Activated T-cell treated with anti-CD3 and anti-CD28 coated beads, Interleukin-2, amount 50 U/mL, for 4 hours (primary cell): Measurements from ENCODE around the gene NOLC1. TPM values are rescaled to one million over a fixed set of nuclear protein-coding genes. Genes with fewer than 3 reads are reported as not detected.
"Not testable (repeated sequence)": the region's sequence is repeated elsewhere in the genome, so short reads cannot be mapped to it uniquely, and the experiment has no call there.

Source experiments
- ATAC-seq, 2 donors: fragments of 200-7000 bp; cut with Tn5 transposase; one replicate each; pipeline ENCODE4 v1.10.0; 2021
- DNase-seq: peaks from one replicate; pipeline ENCODE4 v3.0.0-alpha.2; 2020
- H3K27me3 Mint-ChIP-seq: one replicate; pipeline ENCODE4 v1.8.0; 2021; ENCODE audit warnings: low read depth, mixed read lengths
- H3K36me3 Mint-ChIP-seq: one replicate; pipeline ENCODE4 v1.8.0; 2022; ENCODE audit warnings: mixed read lengths; ENCODE audit not compliant: insufficient read depth
- H3K4me1 Mint-ChIP-seq: one replicate; pipeline ENCODE4 v1.8.0; 2021; ENCODE audit warnings: low read depth, mixed read lengths
- H3K4me3 Mint-ChIP-seq: one replicate; pipeline ENCODE4 v1.8.0; 2021; ENCODE audit warnings: mild to moderate bottlenecking, moderate library complexity, mixed read lengths
- H3K9me3 Mint-ChIP-seq: one replicate; pipeline ENCODE4 v1.8.0; 2021; ENCODE audit warnings: mixed read lengths
- total RNA-seq, 3 donors: library from RNA; stranded (reverse); gene quantifications; one replicate each; pipeline ENCODE4 v1.2.1, GENCODE V29; 2021

NOLC1 gene
- total RNA-seq, 3 donors from 2014 or later = 451 to 523 (median 461) TPM

GRCh38 chr10:102159051-102159597 lies 6.9 kb downstream of the NOLC1 start:
- Mint-ChIP-seq H3K4me3 (no peak overlapping the region), H3K27me3 (no peaks in the 10 kb centered on the region), H3K4me1 (peaks cover 27% of the 10 kb centered on the region), H3K9me3 (no peaks in the 10 kb centered on the region), H3K36me3 (peaks cover 68% of the 10 kb centered on the region)
- DNase-seq (no peak), ATAC-seq (no peak)

- DNase-seq = no peak
- Mint-ChIP-seq H3K36me3 (peaks cover 64% of the 10 kb centered on the region), H3K9me3 (no peaks in the 10 kb centered on the region), H3K4me3 (no peak overlapping the region), H3K27me3 (no peaks in the 10 kb centered on the region), H3K4me1 (peaks cover 20% of the 10 kb centered on the region)
- ATAC-seq = peak in 1 of 2 donors; percentile 7
Observed at GRCh38 chr10:102159831-102160230, 7.6 kb downstream of the NOLC1 start.

GRCh38 chr10:102163342-102163989 lies 11.3 kb downstream of the NOLC1 start:
- DNase-seq (no peak), ATAC-seq (no peak)
- Mint-ChIP-seq H3K36me3 (peaks cover 35% of the 10 kb centered on the region), H3K4me1 (no peaks in the 10 kb centered on the region), H3K9me3 (no peaks in the 10 kb centered on the region), H3K27me3 (no peaks in the 10 kb centered on the region), H3K4me3 (no peak overlapping the region)

GRCh38 chr10:102167861-102168260 lies 15.7 kb downstream of the NOLC1 start:
- H3K4me1 Mint-ChIP-seq = peaks cover 4% of the 10 kb centered on the region
- no peaks in the 10 kb centered on the region for H3K27me3 Mint-ChIP-seq
- DNase-seq (no peak), ATAC-seq (no peak)
- H3K4me3 Mint-ChIP-seq = no peak overlapping the region
- H3K36me3 Mint-ChIP-seq = peaks cover 9% of the 10 kb centered on the region
- no peaks in the 10 kb centered on the region for H3K9me3 Mint-ChIP-seq

GRCh38 chr10:102170602-102171001 lies 18.4 kb downstream of the NOLC1 start:
- DNase-seq = no peak
- no peak for ATAC-seq
- Mint-ChIP-seq H3K36me3 (peaks cover under 1% of the 10 kb centered on the region), H3K27me3 (no peaks in the 10 kb centered on the region), H3K4me3 (no peak overlapping the region), H3K4me1 (peaks cover 4% of the 10 kb centered on the region), H3K9me3 (no peaks in the 10 kb centered on the region)

GRCh38 chr10:102172288-102172687 lies 20.1 kb downstream of the NOLC1 start:
- DNase-seq (no peak), ATAC-seq (no peak)
- no peaks in the 10 kb centered on the region for H3K9me3 Mint-ChIP-seq
- H3K4me3 Mint-ChIP-seq = no peak overlapping the region
- H3K36me3 Mint-ChIP-seq = no peaks in the 10 kb centered on the region
- H3K4me1 Mint-ChIP-seq = peaks cover 4% of the 10 kb centered on the region
- no peaks in the 10 kb centered on the region for H3K27me3 Mint-ChIP-seq

- H3K36me3 Mint-ChIP-seq = no peaks in the 10 kb centered on the region
- ATAC-seq = no peak
Observed at GRCh38 chr10:102175415-102175814, 23.2 kb downstream of the NOLC1 start.

GRCh38 chr10:102184606-102185005 lies 32.4 kb downstream of the NOLC1 start:
- ATAC-seq (no peak), DNase-seq (no peak)
- Mint-ChIP-seq H3K9me3 (peaks cover 4% of the 10 kb centered on the region), H3K4me3 (no peak overlapping the region), H3K4me1 (peaks cover 15% of the 10 kb centered on the region), H3K27me3 (no peaks in the 10 kb centered on the region), H3K36me3 (no peaks in the 10 kb centered on the region)

More at GRCh38 chr10:102175415-102175814, 23.2 kb downstream of the NOLC1 start:
- H3K4me3 Mint-ChIP-seq = no peak overlapping the region
- no peak for DNase-seq
- H3K9me3 Mint-ChIP-seq = no peaks in the 10 kb centered on the region
- H3K4me1 Mint-ChIP-seq = no peaks in the 10 kb centered on the region
- H3K27me3 Mint-ChIP-seq = no peaks in the 10 kb centered on the region

GRCh38 chr10:102185272-102185671 lies 33.1 kb downstream of the NOLC1 start:
- DNase-seq = no peak
- no peak for ATAC-seq
- Mint-ChIP-seq H3K4me1 (peaks cover 17% of the 10 kb centered on the region), H3K36me3 (no peaks in the 10 kb centered on the region), H3K9me3 (peaks cover 4% of the 10 kb centered on the region), H3K27me3 (no peaks in the 10 kb centered on the region), H3K4me3 (no peak overlapping the region)

- Mint-ChIP-seq H3K27me3 (no peaks in the 10 kb centered on the region), H3K4me1 (peaks cover 17% of the 10 kb centered on the region), H3K36me3 (no peaks in the 10 kb centered on the region), H3K4me3 (no peak overlapping the region), H3K9me3 (peaks cover 4% of the 10 kb centered on the region)
- ATAC-seq (no peak), DNase-seq (no peak)
Observed at GRCh38 chr10:102185811-102186527, 33.8 kb downstream of the NOLC1 start.

GRCh38 chr10:102188298-102188940 lies 36.2 kb downstream of the NOLC1 start:
- peaks cover 10% of the 10 kb centered on the region for H3K9me3 Mint-ChIP-seq
- H3K36me3 Mint-ChIP-seq = no peaks in the 10 kb centered on the region
- H3K4me3 Mint-ChIP-seq = no peak overlapping the region
- H3K4me1 Mint-ChIP-seq = peaks cover 17% of the 10 kb centered on the region
- DNase-seq (no peak), ATAC-seq (no peak)
- no peaks in the 10 kb centered on the region for H3K27me3 Mint-ChIP-seq

- H3K36me3 Mint-ChIP-seq, H3K27me3 Mint-ChIP-seq, DNase-seq, H3K9me3 Mint-ChIP-seq: not testable (repeated sequence)
- peak; percentile 78 to 84 for ATAC-seq
- H3K4me1 Mint-ChIP-seq = peaks cover 17% of the 10 kb centered on the region
- peak overlapping the region; percentile 31 for H3K4me3 Mint-ChIP-seq
Observed at GRCh38 chr10:102188941-102189898, 37.0 kb downstream of the NOLC1 start.

- no peaks in the 10 kb centered on the region for H3K27me3 Mint-ChIP-seq
- H3K9me3 Mint-ChIP-seq = peaks cover 6% of the 10 kb centered on the region
- no peaks in the 10 kb centered on the region for H3K36me3 Mint-ChIP-seq
- ATAC-seq (no peak), DNase-seq (no peak)
- no peak overlapping the region for H3K4me3 Mint-ChIP-seq
- H3K4me1 Mint-ChIP-seq = peaks cover 20% of the 10 kb centered on the region
Observed at GRCh38 chr10:102191956-102192355, 39.8 kb downstream of the NOLC1 start.
